ENCODE measurements around the gene ANKFY1.
"Not testable (repeated sequence)": the region's sequence is repeated elsewhere in the genome, so short reads cannot be mapped to it uniquely, and the experiment has no call there.

The ANKFY1 gene

GRCh38 chr17:4140125-4140524 lies 123.7 kb downstream of the ANKFY1 start:
- TF ChIP-seq TSHZ2 (CRISPR knock-in tag; IDR thresholded peaks at IDR 0.05) (no peak), OSR1 (CRISPR knock-in tag; IDR thresholded peaks at IDR 0.05) (no peak), TCF4 (CRISPR knock-in tag; IDR thresholded peaks at IDR 0.05; ENCODE audit: borderline replicate concordance) (no peak), RARB (CRISPR knock-in tag; IDR thresholded peaks at IDR 0.05) (no peak), ARNTL (CRISPR knock-in tag; IDR thresholded peaks at IDR 0.05; ENCODE audit: borderline replicate concordance, low read depth) (no peak), GLIS3 (CRISPR knock-in tag; IDR thresholded peaks at IDR 0.05) (no peak), ZFP30 (CRISPR knock-in tag; IDR thresholded peaks at IDR 0.05) (no peak), CSDC2 (CRISPR knock-in tag; IDR thresholded peaks at IDR 0.05) (no peak)
- ATAC-seq: no peak

- not testable (repeated sequence) for ATAC-seq
Measured at GRCh38 chr17:4138906-4139526, 124.8 kb downstream of the ANKFY1 start.

GRCh38 chr17:4136373-4136772 lies 127.4 kb downstream of the ANKFY1 start:
- TF ChIP-seq PPARA (CRISPR knock-in tag; IDR thresholded peaks at IDR 0.05; ENCODE audit: borderline replicate concordance) (no peak), RARB (CRISPR knock-in tag; IDR thresholded peaks at IDR 0.05) (no peak), ESRRG (CRISPR knock-in tag; IDR thresholded peaks at IDR 0.05) (no peak), CSDC2 (CRISPR knock-in tag; IDR thresholded peaks at IDR 0.05) (no peak), TCF4 (CRISPR knock-in tag; IDR thresholded peaks at IDR 0.05; ENCODE audit: borderline replicate concordance) (no peak), TSHZ2 (CRISPR knock-in tag; IDR thresholded peaks at IDR 0.05) (no peak), PATZ1 (CRISPR knock-in tag; IDR thresholded peaks at IDR 0.05; ENCODE audit: borderline replicate concordance) (no peak), CREB5 (CRISPR knock-in tag; IDR thresholded peaks at IDR 0.05; ENCODE audit: low read depth) (no peak)
- ATAC-seq: no peak

- no peak for ATAC-seq
- TF ChIP-seq PPARA (CRISPR knock-in tag; IDR thresholded peaks at IDR 0.05; ENCODE audit: borderline replicate concordance): no peak
- no peak for TF ChIP-seq CREB5 (CRISPR knock-in tag; IDR thresholded peaks at IDR 0.05; ENCODE audit: low read depth)
Measured at GRCh38 chr17:4135489-4135888, 128.3 kb downstream of the ANKFY1 start.

GRCh38 chr17:4134721-4135120 lies 129.1 kb downstream of the ANKFY1 start:
- ATAC-seq: no peak
- TF ChIP-seq ZFP3 (CRISPR knock-in tag; IDR thresholded peaks at IDR 0.05) (no peak), ZNF565 (CRISPR knock-in tag; conservative IDR thresholded peaks at IDR 0.05; ENCODE audit: low read depth) (no peak), ZC3H10 (CRISPR knock-in tag; IDR thresholded peaks at IDR 0.05) (no peak), TOX (CRISPR knock-in tag; IDR thresholded peaks at IDR 0.05; ENCODE audit: borderline replicate concordance) (no peak), RARB (CRISPR knock-in tag; IDR thresholded peaks at IDR 0.05) (no peak), ARNTL (CRISPR knock-in tag; IDR thresholded peaks at IDR 0.05; ENCODE audit: borderline replicate concordance, low read depth) (no peak), TSHZ2 (CRISPR knock-in tag; IDR thresholded peaks at IDR 0.05) (no peak), CREB5 (CRISPR knock-in tag; IDR thresholded peaks at IDR 0.05; ENCODE audit: low read depth) (no peak), CSDC2 (CRISPR knock-in tag; IDR thresholded peaks at IDR 0.05) (no peak), ZNF70 (CRISPR knock-in tag; IDR thresholded peaks at IDR 0.05) (no peak), ISL1 (CRISPR knock-in tag; IDR thresholded peaks at IDR 0.05) (no peak)

Data from SK-N-SH treated with all-trans-retinoic acid at 6 μM for 48 hours (cell line).